ENCODE results near the gene SECTM1.

SECTM1 gene

DNA sequence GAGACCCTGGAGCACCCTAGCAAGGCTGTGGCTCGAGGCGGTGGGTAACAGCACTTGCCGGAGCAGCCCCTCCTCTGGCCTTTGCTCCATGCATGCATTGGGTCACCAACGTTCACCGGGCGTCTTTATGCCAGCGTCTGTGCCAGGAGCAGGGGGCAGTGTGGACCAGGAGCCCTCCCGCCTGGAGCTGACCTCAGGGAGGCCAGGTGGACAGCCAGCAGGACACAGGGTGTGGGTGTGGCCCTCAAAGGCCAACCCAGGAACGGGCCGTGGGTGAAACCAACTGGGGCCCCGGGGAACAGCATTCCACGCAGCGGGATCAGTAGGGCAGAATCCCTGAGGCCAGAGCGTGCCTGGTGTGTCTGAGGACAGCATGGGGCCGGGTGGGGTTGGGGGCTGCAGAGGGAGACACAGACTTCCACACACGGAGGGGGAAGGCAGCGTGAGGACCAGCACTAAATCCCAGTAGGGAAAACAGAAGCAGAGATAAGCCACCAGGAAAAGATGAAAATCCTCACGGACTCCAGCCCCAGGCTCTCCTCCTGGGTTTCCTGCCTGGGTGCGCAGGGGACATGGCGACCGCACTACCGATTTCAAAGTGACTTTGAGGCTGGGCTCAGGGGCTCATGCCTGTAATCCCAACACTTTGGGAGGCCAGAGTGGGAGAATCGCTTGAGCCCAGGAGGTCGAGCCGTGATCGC lies 13.3 kb downstream of the SECTM1 start:
- Histone ChIP-seq H3K9ac (no peak overlapping the region), H3K27ac (no peak overlapping the region), H3K36me3 (ENCODE audit: insufficient read depth) (no peaks in the 10 kb centered on the region), H4K20me1 (ENCODE audit: insufficient read depth) (no peaks in the 10 kb centered on the region), H2AFZ (ENCODE audit: low read depth) (no peak overlapping the region), H3K4me2 (no peak overlapping the region), H3K4me3 (IDR thresholded peaks at IDR 0.05; ENCODE audit: insufficient read depth, low read depth, low read length) (no peak overlapping the region), H3K27me3 (ENCODE audit: insufficient read depth, low read depth) (peaks cover 41% of the 10 kb centered on the region), H3K4me1 (ENCODE audit: low read depth, poor library complexity, severe bottlenecking) (peaks cover 32% of the 10 kb centered on the region), H3K79me2 (ENCODE audit: insufficient read depth, low read depth) (no peaks in the 10 kb centered on the region)
- TF ChIP-seq, protein P1, sequence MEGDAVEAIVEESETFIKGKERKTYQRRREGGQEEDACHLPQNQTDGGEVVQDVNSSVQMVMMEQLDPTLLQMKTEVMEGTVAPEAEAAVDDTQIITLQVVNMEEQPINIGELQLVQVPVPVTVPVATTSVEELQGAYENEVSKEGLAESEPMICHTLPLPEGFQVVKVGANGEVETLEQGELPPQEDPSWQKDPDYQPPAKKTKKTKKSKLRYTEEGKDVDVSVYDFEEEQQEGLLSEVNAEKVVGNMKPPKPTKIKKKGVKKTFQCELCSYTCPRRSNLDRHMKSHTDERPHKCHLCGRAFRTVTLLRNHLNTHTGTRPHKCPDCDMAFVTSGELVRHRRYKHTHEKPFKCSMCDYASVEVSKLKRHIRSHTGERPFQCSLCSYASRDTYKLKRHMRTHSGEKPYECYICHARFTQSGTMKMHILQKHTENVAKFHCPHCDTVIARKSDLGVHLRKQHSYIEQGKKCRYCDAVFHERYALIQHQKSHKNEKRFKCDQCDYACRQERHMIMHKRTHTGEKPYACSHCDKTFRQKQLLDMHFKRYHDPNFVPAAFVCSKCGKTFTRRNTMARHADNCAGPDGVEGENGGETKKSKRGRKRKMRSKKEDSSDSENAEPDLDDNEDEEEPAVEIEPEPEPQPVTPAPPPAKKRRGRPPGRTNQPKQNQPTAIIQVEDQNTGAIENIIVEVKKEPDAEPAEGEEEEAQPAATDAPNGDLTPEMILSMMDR (conservative IDR thresholded peaks at IDR 0.05; ENCODE audit: low read depth, low read length) = no peak

DNA sequence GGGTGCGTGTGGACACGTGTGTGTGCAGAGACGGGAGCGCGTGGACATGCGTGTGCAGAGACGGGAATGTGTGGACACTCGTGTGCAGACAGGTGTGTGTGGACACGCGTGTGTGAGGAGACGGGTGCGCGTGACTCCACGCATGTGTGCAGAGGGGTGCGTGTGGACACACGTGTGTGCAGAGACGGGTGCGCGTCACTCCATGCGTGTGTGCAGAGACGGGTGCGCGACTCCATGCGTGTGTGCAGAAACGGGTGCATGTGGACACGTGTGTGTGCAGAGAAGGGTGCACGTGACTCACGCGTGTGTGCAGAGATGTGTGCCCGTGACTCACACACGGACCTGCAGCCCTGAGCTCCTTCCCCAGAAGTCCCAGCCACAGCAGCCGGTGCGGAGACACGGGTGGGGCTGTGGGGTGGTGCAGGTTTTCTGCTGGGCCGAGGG lies 13.9 kb downstream of the SECTM1 start:
- Histone ChIP-seq H3K9ac (no peak overlapping the region), H3K4me2 (no peak overlapping the region), H3K79me2 (ENCODE audit: insufficient read depth, low read depth) (no peaks in the 10 kb centered on the region), H3K27ac (no peak overlapping the region), H3K36me3 (ENCODE audit: insufficient read depth) (no peaks in the 10 kb centered on the region), H3K27me3 (ENCODE audit: insufficient read depth, low read depth) (peaks cover 47% of the 10 kb centered on the region), H4K20me1 (ENCODE audit: insufficient read depth) (no peaks in the 10 kb centered on the region), H3K4me1 (ENCODE audit: low read depth, poor library complexity, severe bottlenecking) (peaks cover 29% of the 10 kb centered on the region), H2AFZ (ENCODE audit: low read depth) (no peak overlapping the region), H3K4me3 (IDR thresholded peaks at IDR 0.05; ENCODE audit: insufficient read depth, low read depth, low read length) (no peak overlapping the region)
- TF ChIP-seq, protein P1 (conservative IDR thresholded peaks at IDR 0.05; ENCODE audit: low read depth, low read length) = no peak

DNA sequence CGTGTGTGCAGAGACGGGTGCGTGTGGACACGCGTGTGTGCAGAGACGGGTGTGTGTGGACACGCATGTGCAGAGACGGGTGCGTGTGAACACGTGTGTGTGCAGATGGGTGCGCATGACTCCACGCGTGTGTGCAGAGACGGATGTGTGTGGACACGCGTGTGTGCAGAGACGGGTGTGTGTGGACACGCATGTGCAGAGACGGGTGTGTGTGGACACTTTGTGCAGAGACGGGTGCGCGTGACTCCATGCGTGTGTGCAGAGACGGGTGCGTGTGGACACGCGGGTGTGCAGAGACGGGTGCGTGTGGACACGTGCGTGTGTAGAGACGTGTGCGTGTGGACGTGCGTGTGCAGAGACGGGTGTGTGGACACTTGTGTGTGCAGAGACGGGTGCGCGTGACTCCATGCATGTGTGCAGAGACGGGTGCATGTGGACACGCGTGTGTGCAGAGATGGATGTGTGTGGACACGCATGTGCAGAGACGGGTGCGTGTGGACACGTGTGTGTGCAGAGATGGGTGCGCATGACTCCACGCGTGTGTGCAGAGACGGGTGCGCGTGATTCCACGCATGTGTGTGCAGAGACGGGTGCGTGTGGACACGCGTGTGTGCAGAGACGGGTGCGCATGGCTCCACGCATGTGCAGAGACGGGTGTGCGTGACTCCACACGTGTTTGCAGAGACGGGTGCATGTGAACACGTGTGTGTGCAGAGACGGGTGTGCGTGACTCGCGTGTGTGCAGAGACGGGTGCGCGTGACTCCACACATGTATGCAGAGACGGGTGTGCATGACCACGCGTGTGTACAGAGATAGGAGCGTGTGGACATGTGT lies 14.6 kb downstream of the SECTM1 start:
- H3K9ac ChIP-seq = no peak overlapping the region
- TF ChIP-seq, protein P1 (conservative IDR thresholded peaks at IDR 0.05; ENCODE audit: low read depth, low read length) = no peak
- H3K79me2 ChIP-seq (ENCODE audit: insufficient read depth, low read depth) = no peaks in the 10 kb centered on the region
- H3K4me1 ChIP-seq (ENCODE audit: low read depth, poor library complexity, severe bottlenecking) = peaks cover 25% of the 10 kb centered on the region
- no peaks in the 10 kb centered on the region for H4K20me1 ChIP-seq (ENCODE audit: insufficient read depth)
- H3K27me3 ChIP-seq (ENCODE audit: insufficient read depth, low read depth) = peaks cover 53% of the 10 kb centered on the region
- H3K4me2 ChIP-seq = no peak overlapping the region
- no peak overlapping the region for H3K27ac ChIP-seq
- H2AFZ ChIP-seq (ENCODE audit: low read depth) = no peak overlapping the region
- no peak overlapping the region for H3K4me3 ChIP-seq (IDR thresholded peaks at IDR 0.05; ENCODE audit: insufficient read depth, low read depth, low read length)
- H3K36me3 ChIP-seq (ENCODE audit: insufficient read depth) = no peaks in the 10 kb centered on the region

GRCh38 chr17:82318169-82318498 lies 15.4 kb downstream of the SECTM1 start:
- Histone ChIP-seq H3K4me1 (ENCODE audit: low read depth, poor library complexity, severe bottlenecking) (peaks cover 22% of the 10 kb centered on the region), H2AFZ (ENCODE audit: low read depth) (no peak overlapping the region), H3K79me2 (ENCODE audit: insufficient read depth, low read depth) (no peaks in the 10 kb centered on the region), H3K4me3 (IDR thresholded peaks at IDR 0.05; ENCODE audit: insufficient read depth, low read depth, low read length) (no peak overlapping the region), H3K27ac (no peak overlapping the region), H3K36me3 (ENCODE audit: insufficient read depth) (no peaks in the 10 kb centered on the region), H3K4me2 (no peak overlapping the region), H4K20me1 (ENCODE audit: insufficient read depth) (no peaks in the 10 kb centered on the region), H3K9ac (no peak overlapping the region), H3K27me3 (ENCODE audit: insufficient read depth, low read depth) (peaks cover 62% of the 10 kb centered on the region)
- TF ChIP-seq, protein P1 (conservative IDR thresholded peaks at IDR 0.05; ENCODE audit: low read depth, low read length) = no peak

Data from KMS-11 (cell line).